ENCODE results near the gene DIS3L.

Gene DIS3L

DNA sequence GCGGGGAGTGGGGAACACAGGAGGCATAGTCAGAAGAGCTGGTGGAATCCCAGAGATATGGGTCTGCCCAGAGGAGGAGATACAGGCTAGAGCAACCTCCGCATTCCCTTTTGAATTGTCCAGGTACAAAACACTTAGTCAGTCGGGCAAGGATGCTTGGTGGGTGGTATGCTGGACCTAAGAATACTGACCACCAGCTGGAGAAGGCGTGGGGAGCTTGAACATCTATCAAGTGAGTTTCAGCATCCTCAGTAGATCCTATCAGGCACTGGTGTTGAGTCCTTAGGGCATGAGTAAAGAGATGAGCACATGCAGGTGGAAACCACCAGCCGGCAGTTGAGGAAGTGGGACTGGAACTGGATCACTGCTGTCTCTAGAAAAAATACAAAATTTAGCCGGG, 14.7 kb upstream of the DIS3L start:
- TF ChIP-seq, protein P1, sequence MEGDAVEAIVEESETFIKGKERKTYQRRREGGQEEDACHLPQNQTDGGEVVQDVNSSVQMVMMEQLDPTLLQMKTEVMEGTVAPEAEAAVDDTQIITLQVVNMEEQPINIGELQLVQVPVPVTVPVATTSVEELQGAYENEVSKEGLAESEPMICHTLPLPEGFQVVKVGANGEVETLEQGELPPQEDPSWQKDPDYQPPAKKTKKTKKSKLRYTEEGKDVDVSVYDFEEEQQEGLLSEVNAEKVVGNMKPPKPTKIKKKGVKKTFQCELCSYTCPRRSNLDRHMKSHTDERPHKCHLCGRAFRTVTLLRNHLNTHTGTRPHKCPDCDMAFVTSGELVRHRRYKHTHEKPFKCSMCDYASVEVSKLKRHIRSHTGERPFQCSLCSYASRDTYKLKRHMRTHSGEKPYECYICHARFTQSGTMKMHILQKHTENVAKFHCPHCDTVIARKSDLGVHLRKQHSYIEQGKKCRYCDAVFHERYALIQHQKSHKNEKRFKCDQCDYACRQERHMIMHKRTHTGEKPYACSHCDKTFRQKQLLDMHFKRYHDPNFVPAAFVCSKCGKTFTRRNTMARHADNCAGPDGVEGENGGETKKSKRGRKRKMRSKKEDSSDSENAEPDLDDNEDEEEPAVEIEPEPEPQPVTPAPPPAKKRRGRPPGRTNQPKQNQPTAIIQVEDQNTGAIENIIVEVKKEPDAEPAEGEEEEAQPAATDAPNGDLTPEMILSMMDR (IDR thresholded peaks at IDR 0.05; ENCODE audit: borderline replicate concordance, control extremely low read depth, extremely low read depth, insufficient read depth, missing control alignments) = no peak
- in situ Hi-C loops (cut with MboI; ENCODE audit: low sequenced_read_pairs, unreplicated experiment) = no loop called here
- DNase-seq (ENCODE audit: low spot score) = no peak

DNA sequence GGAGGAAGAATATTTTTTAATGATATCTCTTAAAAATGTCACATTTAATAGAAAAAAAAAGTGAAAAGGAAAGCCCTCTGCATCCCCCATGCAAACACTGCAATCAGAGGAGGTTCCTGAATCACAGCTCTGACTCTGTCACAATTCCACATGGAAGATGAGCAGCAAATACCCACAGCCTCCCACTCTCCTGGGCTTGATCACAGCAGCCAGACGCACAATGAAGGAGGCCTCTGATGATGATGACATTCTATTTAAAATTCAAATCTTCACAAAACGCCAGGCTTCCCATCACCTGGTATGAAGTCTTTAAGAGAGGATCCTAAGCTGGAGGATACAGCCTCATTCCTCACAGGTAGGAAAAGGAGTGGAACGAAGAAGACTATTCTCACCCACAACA, 9.1 kb upstream of the DIS3L start:
- TF ChIP-seq, protein P1 (IDR thresholded peaks at IDR 0.05; ENCODE audit: borderline replicate concordance, control extremely low read depth, extremely low read depth, insufficient read depth, missing control alignments) = no peak
- in situ Hi-C loops (cut with MboI; ENCODE audit: low sequenced_read_pairs, unreplicated experiment) = no loop called here
- DNase-seq (ENCODE audit: low spot score) = no peak

DNA sequence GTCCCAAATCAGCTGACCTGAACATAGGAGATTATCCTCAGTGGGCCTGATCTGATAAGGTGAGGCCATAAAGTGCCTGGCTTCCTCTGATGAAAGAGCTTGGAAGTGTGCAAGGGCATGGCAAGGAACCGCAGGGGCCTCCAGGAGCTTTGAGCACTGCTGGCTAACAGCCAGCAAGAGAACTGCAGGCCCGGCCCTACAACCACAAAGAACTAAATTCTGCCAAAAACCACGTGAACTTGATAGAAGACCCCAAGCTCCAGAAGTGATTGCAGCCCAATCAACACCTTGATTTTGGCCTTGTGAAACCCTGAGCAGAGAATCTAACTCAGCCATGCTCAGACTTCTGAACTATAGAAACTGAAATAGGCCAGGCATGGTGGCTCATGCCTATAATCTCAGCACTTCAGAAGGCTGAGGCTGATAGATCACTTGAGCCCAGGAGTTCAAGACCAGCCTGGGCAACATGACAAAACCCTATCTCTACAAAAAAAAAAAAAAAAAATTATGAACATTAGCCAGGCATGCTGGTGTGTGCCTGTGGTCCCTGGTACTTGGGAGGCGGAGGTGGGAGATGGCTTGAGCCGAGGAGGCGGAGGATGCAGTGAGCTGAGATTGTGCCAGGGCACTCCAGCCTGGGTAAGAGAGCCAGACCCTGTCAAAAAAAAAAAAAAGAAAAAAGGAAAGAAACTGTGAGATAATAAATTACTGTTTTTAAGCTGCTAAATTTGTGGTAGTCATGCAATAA, 7.7 kb upstream of the DIS3L start:
- TF ChIP-seq, protein P1 (IDR thresholded peaks at IDR 0.05; ENCODE audit: borderline replicate concordance, control extremely low read depth, extremely low read depth, insufficient read depth, missing control alignments) = no peak
- in situ Hi-C loops (cut with MboI; ENCODE audit: low sequenced_read_pairs, unreplicated experiment) = no loop called here
- no peak for DNase-seq (ENCODE audit: low spot score)

DNA sequence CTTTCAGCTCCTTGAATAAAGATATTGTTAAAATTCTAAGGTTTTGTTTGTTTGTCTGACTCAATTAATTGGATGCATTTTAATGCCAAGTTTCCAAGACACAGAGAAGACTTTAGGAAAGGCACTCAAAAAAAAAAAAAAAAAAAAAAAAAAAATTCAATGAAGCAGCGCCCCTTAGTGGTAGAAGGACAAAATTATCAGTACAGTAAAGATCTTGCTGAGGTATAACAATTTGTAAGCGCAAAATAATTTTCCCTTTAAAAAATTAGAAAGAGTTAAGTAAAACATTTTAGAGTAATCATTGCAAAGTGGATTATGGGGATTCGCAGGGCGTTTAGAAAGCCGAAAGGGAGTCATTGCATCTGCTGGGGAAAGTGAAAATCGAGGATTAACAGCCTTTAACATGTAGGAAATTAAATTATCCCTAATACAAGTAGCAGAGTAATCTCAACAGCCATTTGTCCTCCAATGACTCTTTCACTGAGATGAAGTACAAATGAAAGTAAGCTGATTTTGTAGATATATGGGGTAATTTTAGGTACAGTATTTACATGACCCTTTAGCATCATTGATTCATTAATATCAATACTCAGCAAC, 5.8 kb upstream of the DIS3L start:
- peak; percentile 52 for DNase-seq (ENCODE audit: low spot score)
- in situ Hi-C loops (cut with MboI; ENCODE audit: low sequenced_read_pairs, unreplicated experiment) = no loop called here
- TF ChIP-seq, protein P1 (IDR thresholded peaks at IDR 0.05; ENCODE audit: borderline replicate concordance, control extremely low read depth, extremely low read depth, insufficient read depth, missing control alignments) = peak; percentile 24

DNA sequence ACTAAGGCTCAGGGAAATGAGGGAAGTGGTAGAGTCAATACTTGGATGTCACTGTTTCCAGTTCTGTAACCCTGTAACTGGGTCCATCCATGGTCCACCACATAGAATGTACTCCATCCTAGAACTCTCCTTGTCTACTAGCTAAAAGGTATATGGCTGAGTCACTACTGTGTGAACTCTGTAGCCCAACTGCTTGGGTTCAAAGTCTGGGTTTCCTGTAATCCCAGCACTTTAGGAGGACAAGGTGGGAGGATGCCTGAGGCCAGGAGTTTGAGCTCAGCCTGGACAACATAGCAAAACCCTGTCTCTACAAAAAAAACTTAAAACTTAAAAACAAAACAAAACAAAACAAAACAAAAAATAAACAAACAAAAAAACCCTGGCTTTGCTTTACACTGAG, 5.3 kb upstream of the DIS3L start:
- in situ Hi-C loops (cut with MboI; ENCODE audit: low sequenced_read_pairs, unreplicated experiment) = no loop called here
- DNase-seq (ENCODE audit: low spot score) = no peak
- TF ChIP-seq, protein P1 (IDR thresholded peaks at IDR 0.05; ENCODE audit: borderline replicate concordance, control extremely low read depth, extremely low read depth, insufficient read depth, missing control alignments) = no peak

DNA sequence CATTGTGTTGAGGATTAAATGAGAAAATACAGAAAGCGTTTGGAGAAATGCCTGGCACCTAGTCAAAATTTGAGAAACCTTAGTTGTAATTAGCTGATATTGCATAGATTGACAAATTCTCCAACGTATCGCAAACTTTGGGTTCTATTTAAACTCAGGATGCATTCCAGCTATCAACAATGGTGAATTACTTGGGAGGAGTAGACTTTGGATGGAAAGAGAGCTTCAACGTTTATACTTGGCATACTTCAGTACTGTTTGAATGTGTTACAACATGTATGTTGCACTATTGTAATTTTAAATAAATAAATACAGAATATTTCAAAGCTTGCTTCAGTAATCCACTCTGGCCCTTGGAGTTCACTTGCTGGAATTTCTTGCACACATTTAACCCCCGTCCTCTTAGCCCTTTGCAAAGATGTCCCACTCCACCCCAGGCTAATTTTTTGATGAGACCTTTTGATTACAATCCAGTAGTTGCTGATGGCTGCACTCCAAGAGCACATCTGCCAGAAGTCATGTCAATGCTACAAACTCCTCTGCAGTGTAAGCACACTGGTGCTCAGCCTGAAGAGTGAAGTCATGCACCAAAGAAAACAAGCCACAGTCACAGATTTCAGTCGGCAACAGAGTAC, 4.7 kb upstream of the DIS3L start:
- in situ Hi-C loops (cut with MboI; ENCODE audit: low sequenced_read_pairs, unreplicated experiment) = no loop called here
- no peak for DNase-seq (ENCODE audit: low spot score)
- TF ChIP-seq, protein P1 (IDR thresholded peaks at IDR 0.05; ENCODE audit: borderline replicate concordance, control extremely low read depth, extremely low read depth, insufficient read depth, missing control alignments) = no peak
